HUES6 (cell line): Measurements from ENCODE around the gene CHST12.

Source experiments
- H3K27ac ChIP-seq: 2 replicates; pipeline ENCODE4 v1.7.0; 2013; ENCODE audit warnings: low read depth, mild to moderate bottlenecking, low read length, inconsistent platforms
- H3K27me3 ChIP-seq: 2 replicates; pipeline ENCODE4 v1.6.1; 2013; ENCODE audit warnings: low read length; ENCODE audit not compliant: control insufficient read depth, insufficient read depth
- H3K36me3 ChIP-seq: 2 replicates; pipeline ENCODE4 v1.6.1; 2013; ENCODE audit warnings: low read length; ENCODE audit not compliant: control insufficient read depth, insufficient read depth
- H3K4me1 ChIP-seq: 2 replicates; pipeline ENCODE4 v1.6.1; 2013; ENCODE audit warnings: low read length; ENCODE audit not compliant: control insufficient read depth, insufficient read depth
- H3K4me3 ChIP-seq: 2 replicates; pipeline ENCODE4 v1.5.1; 2013; ENCODE audit warnings: low read depth, low read length
- H3K9ac ChIP-seq: one replicate; pipeline ENCODE4 v1.6.1; 2013; ENCODE audit warnings: mild to moderate bottlenecking, low read length
- H3K9me3 ChIP-seq: 2 replicates; pipeline ENCODE4 v1.6.1; 2013; ENCODE audit warnings: low read depth, low read length; ENCODE audit not compliant: control insufficient read depth, insufficient read depth

The CHST12 gene

DNA sequence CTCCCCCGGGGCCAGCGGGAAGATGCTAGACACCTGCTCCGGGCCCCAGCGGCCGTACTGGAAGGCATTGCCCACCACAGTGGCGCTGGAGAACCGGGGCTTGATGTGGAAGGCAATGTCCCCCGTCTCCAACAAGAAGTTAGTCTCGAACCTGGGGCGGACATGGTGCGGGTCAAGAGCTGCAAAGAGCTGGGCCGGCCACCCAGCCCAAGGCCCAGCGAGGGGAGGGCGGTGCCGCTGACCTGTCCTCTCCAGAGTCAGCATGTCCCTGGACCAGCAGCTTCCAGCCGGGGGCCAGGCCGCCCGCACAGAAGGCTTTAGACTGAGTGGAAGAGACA lies 72.2 kb downstream of the CHST12 start:
- no peak overlapping the region for H3K9ac ChIP-seq
- H3K9me3 ChIP-seq, result no peaks in the 10 kb centered on the region
- no peak overlapping the region for H3K4me3 ChIP-seq
- H3K27me3 ChIP-seq, result no peaks in the 10 kb centered on the region
- no peak overlapping the region for H3K27ac ChIP-seq
- peaks cover 27% of the 10 kb centered on the region for H3K4me1 ChIP-seq
- H3K36me3 ChIP-seq, result no peaks in the 10 kb centered on the region

DNA sequence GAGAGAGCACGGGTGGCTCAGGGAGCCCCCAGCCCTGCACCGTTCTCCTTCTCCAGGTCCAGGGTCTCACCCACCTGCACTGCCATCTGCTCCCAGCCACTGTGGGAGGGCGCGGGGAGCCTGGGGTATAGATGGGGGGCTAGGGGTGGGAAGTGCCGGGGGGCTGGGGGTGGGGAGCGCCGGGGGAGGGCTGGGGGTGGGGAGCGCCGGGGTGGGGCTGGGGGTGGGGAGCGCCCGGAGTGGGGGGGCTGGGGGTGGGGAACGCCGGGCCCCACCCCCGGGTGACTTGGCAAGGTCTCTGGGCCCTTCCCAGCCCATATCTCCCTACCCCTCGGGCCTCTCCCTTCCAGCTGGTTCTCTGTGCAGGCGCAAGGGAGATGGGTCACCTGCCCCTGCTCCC lies 72.9 kb downstream of the CHST12 start, which contains the start of gene GRIFIN:
Gene GRIFIN, minus strand, starts transcription at position 101 of the 400 bp plus-strand sequence. Its CDS starts 15 bp downstream, at position 86.
- no peaks in the 10 kb centered on the region for H3K36me3 ChIP-seq
- H3K27ac ChIP-seq, result no peak within 1 kb of the TSS
- H3K9me3 ChIP-seq, result no peaks in the 10 kb centered on the region
- H3K9ac ChIP-seq, result no peak within 1 kb of the TSS
- peaks cover 23% of the 10 kb centered on the region for H3K4me1 ChIP-seq
- no peaks in the 10 kb centered on the region for H3K27me3 ChIP-seq
- no peak within 1 kb of the TSS for H3K4me3 ChIP-seq

GRCh38 chr7:2476776-2477446 lies 73.5 kb downstream of the CHST12 start:
- Histone ChIP-seq H3K27me3 (no peaks in the 10 kb centered on the region), H3K36me3 (no peaks in the 10 kb centered on the region), H3K9me3 (no peaks in the 10 kb centered on the region), H3K27ac (no peak overlapping the region), H3K9ac (no peak overlapping the region), H3K4me3 (no peak overlapping the region), H3K4me1 (peaks cover 20% of the 10 kb centered on the region)

- no peaks in the 10 kb centered on the region for H3K9me3 ChIP-seq
- H3K9ac ChIP-seq, result no peak overlapping the region
- H3K36me3 ChIP-seq, result no peaks in the 10 kb centered on the region
- H3K4me1 ChIP-seq, result peaks cover 20% of the 10 kb centered on the region
- H3K4me3 ChIP-seq, result no peak overlapping the region
- no peak overlapping the region for H3K27ac ChIP-seq
- no peaks in the 10 kb centered on the region for H3K27me3 ChIP-seq
Measured at GRCh38 chr7:2477447-2478398, 74.3 kb downstream of the CHST12 start.

GRCh38 chr7:2478399-2478785 lies 75.0 kb downstream of the CHST12 start:
- Histone ChIP-seq H3K9me3 (peaks cover 5% of the 10 kb centered on the region; the same call in 1 of the 2 replicates), H3K9ac (no peak overlapping the region), H3K27me3 (no peaks in the 10 kb centered on the region), H3K36me3 (no peaks in the 10 kb centered on the region), H3K27ac (no peak overlapping the region), H3K4me1 (peaks cover 20% of the 10 kb centered on the region), H3K4me3 (no peak overlapping the region)

- Histone ChIP-seq H3K9ac (no peak overlapping the region), H3K4me1 (peaks cover 20% of the 10 kb centered on the region), H3K27ac (no peak overlapping the region), H3K9me3 (peaks cover 5% of the 10 kb centered on the region; the same call in 1 of the 2 replicates), H3K27me3 (no peaks in the 10 kb centered on the region), H3K4me3 (no peak overlapping the region), H3K36me3 (no peaks in the 10 kb centered on the region)
Measured at GRCh38 chr7:2478800-2479199, 75.4 kb downstream of the CHST12 start.

DNA sequence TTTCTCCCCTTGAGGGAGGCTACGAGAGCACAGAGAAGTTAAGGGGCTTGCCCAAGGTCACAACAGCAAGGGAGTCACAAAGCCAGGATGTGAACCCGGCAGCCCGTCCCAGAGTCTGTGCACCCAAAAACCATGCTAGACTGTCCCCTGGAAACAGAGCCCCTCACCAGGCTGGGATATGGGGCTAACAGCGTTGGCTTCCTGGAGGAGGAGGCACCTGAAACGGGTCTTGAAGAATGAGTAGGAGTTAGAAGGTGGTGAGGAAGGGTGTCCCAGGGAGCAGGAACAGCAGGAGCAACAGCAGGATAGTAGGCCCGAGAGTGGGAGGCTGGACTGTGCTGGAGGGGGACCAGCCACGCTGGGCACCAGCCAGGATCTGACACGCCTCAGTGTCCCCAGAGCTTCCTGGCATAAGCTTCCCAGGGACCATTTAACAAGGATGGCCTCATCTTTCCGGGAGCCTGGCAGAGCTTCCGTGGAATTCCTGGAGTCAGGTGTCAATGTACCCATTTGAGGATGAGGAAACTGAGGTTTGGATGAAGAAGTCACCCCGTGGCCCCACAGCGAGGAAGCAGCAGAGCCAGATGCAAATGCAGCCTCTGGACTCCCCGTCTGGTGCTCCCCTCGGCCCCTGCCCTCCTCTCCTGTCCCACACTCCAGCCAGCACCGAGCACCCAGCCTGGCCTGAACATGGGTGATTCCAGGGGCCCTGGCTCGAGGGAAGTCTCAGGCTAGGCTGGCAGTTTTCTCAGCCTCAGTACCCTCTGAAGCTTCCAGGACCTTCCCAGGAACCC lies 76.1 kb downstream of the CHST12 start:
- Histone ChIP-seq H3K4me3 (no peak overlapping the region), H3K27me3 (no peaks in the 10 kb centered on the region), H3K27ac (no peak overlapping the region), H3K9me3 (peaks cover 5% of the 10 kb centered on the region; the same call in 1 of the 2 replicates), H3K9ac (no peak overlapping the region), H3K36me3 (no peaks in the 10 kb centered on the region), H3K4me1 (peaks cover 14% of the 10 kb centered on the region)

- no peaks in the 10 kb centered on the region for H3K27me3 ChIP-seq
- H3K4me1 ChIP-seq, result peaks cover 14% of the 10 kb centered on the region
- no peak overlapping the region for H3K4me3 ChIP-seq
- H3K27ac ChIP-seq, result no peak overlapping the region
- H3K36me3 ChIP-seq, result no peaks in the 10 kb centered on the region
- no peak overlapping the region for H3K9ac ChIP-seq
- H3K9me3 ChIP-seq, result peaks cover 5% of the 10 kb centered on the region; the same call in 1 of the 2 replicates
Measured at GRCh38 chr7:2480070-2480408, 76.6 kb downstream of the CHST12 start.

- Histone ChIP-seq H3K4me1 (peaks cover 14% of the 10 kb centered on the region), H3K9ac (no peak overlapping the region), H3K27me3 (no peaks in the 10 kb centered on the region), H3K36me3 (no peaks in the 10 kb centered on the region), H3K27ac (no peak overlapping the region), H3K9me3 (peaks cover 5% of the 10 kb centered on the region; the same call in 1 of the 2 replicates), H3K4me3 (no peak overlapping the region)
Measured at GRCh38 chr7:2481195-2481594, 77.8 kb downstream of the CHST12 start.

DNA sequence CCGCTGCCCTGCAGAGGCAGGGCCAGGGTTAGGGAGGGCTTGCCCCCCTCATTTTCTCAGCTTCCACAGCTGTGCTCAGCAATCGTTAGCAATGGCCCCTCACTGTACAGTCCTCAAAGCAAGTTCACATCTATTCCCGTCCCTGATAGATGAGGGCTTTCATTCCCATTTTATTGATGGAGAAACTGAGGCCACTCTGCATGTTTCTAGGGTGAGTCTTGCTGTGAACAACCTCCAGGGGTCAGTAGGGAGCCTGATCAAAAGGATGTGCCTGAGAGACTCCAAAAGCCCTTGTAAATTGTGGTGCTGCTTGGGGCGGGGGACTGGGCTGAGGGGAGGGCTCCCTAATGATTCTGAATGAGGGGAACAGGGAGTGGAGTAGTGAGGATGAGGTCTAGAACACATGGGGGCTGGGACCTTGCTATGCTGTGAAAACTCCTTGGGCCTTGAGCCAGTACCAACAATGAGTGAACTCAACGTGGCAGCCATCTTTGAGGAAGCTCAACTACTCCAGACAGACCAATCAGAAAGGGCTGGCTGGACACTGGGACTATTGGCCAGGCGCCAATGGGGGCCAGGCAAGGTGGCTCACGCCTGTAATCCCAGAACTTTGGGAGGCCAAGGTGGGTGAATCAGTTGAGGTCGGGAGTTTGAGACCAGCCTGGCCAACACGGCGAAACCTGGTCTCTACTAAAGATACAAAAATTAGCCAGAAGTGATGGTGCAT lies 79.5 kb downstream of the CHST12 start:
- H3K36me3 ChIP-seq, result no peaks in the 10 kb centered on the region
- H3K9ac ChIP-seq, result no peak overlapping the region
- peaks cover 3% of the 10 kb centered on the region; the same call in 1 of the 2 replicates for H3K4me1 ChIP-seq
- H3K4me3 ChIP-seq, result no peak overlapping the region
- no peaks in the 10 kb centered on the region for H3K27me3 ChIP-seq
- H3K27ac ChIP-seq, result no peak overlapping the region
- peaks cover 5% of the 10 kb centered on the region; the same call in 1 of the 2 replicates for H3K9me3 ChIP-seq
